HG02870 (cell line): ENCODE data around the gene PAX7.
"Not testable (repeated sequence)": the region's sequence is repeated elsewhere in the genome, so short reads cannot be mapped to it uniquely, and the experiment has no call there.

Source experiments
- ATAC-seq: cut with Tn5 transposase; IDR thresholded peaks from one replicate; pipeline ENCODE4 v1.9.1; 2021; ENCODE audit warnings: mild to moderate bottlenecking, moderate library complexity; ENCODE audit not compliant: unreplicated experiment

PAX7 gene

DNA sequence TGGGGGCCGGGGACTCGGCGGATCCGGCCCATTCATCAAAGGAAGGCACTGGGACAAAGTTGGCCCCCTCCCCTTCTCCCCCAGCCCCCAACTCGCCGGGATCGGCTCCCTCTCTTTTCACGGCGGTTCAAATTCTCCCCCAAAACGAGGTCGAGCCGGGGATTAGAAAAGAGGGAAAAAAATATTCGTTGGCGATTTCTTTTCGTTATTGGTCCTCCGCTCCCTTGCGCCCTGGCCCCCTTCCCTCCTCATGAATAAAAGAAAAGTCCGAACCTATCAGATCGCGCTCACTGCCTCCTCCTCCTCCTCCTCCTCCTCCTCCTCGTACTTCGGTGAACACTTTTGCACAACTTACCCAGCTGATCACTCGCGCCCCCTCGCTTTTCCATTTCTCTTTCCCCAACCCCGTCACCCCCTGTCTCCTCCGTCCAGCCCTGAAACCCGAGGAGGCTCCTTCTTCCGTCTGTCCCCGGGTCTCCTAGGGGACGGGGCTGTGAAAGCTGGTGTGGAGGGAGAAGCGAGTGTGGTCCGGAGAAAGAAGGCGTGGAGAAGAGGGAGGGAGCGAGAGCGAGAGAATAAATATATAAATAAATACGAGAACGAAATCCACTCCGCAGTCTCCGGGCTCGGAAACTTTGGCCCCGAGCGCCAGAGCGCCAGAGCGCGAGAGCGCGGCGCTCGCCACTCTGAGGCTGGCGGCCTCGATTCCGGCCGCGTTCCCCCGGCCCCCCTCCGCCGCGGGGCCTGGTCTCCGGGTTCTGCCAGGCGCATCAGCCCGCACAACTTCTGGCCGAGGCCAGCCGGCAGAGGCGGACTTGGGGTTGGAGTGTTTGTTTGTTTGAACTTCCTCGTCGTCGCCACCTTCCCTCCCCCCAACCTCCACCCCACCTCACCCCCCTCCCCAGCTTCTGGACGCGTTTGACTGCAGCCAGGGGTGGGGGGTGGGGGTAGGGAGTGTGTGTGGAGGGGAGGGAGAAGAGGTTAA lies at the start of gene PAX7:
PAX7 (plus strand) TSS at position 336 of the 985 bp plus-strand sequence. CDS start 758 bp downstream, outside the sequence.
- ATAC-seq, result no peak

- no peak for ATAC-seq
These were observed 49.2 kb upstream of the PAX7 start for GRCh38 chr1:18581420-18581880.

- ATAC-seq, result no peak
These were observed 47.8 kb upstream of the PAX7 start for GRCh38 chr1:18582890-18583289.

GRCh38 chr1:18583326-18583941 lies 47.2 kb upstream of the PAX7 start:
- ATAC-seq, result no peak

GRCh38 chr1:18586016-18586415 lies 44.6 kb upstream of the PAX7 start:
- ATAC-seq, result not testable (repeated sequence)

GRCh38 chr1:18588093-18588492 lies 42.6 kb upstream of the PAX7 start:
- no peak for ATAC-seq

GRCh38 chr1:18592368-18592767 lies 38.3 kb upstream of the PAX7 start:
- ATAC-seq, result no peak

DNA sequence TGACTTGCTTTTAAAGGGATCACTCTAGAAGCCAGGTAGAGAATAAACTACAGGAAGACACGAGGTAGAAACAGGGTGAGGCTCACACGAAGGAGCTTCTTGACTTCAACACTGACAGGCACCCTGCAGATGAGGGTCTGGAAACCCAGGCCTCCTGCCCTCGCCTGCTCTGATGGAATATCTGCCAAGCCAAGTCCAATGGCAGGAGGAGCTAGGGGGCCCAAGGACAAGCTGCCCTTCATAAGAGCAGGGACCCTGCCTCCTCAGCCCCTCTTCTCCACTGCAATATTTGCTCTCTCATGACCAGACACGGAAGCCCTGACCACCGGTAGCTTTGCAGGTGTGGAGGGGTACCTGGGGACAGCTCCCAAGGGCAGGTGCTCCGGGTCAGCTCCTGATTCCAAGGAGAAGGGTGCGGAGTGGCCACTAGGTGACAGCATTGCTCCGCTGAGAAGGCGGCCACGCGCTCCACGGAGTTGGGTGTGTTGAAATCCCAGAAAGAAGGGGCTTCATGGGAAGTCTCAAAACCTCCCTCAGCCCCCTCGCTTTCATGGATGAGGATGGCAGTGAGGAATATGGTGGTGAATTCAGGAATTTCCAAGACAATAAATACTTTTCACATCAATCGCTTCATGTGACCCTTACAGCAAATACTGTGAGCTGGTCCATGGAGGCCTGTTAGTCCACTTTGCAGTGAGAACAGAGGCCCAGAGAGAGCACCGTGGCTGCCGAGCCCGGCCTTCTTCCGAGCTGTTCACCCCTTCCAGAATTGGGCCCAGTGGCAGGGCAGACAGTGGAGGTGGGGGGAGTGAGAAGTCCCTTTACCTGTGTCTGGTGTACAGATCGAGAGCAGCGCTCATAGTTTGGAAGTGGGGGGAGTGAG lies 33.2 kb upstream of the PAX7 start:
- no peak for ATAC-seq

GRCh38 chr1:18599086-18599485 lies 31.6 kb upstream of the PAX7 start:
- ATAC-seq, result no peak

GRCh38 chr1:18599704-18600103 lies 30.9 kb upstream of the PAX7 start:
- ATAC-seq, result no peak

DNA sequence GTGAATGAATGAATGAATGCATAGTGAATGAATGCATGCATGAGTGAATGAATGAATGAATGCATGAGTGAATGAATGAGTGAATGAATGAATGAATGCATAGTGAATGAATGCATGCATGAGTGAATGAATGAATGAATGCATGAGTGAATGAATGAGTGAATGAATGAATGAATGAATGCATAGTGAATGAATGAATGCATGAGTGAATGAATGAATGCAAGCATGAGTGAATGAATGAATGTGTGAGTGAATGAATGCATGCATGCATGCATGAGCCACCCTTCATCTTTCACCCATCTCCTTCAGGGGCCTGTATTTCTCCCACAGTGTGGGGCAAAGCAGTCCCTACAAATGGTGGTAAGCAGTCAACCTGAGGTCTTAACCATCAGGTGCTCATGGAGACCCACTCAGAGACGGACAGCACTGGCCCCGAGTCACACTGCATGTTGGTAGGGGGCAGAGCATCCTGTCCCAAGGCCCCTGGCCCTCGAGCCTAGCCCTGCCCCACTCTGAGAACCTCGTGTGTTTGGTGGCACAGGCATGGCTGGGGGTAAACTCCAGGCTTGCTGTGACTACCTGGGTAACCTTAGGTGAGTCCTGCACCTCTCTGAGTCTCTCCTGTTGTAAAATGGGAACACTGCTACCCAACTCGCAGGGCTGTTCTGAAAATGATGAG lies 28.0 kb upstream of the PAX7 start:
- no peak for ATAC-seq

- ATAC-seq, result no peak
These were observed 27.3 kb upstream of the PAX7 start for GRCh38 chr1:18603212-18603852.

GRCh38 chr1:18606443-18607288 lies 24.0 kb upstream of the PAX7 start:
- no peak for ATAC-seq

GRCh38 chr1:18607289-18607760 lies 23.3 kb upstream of the PAX7 start:
- ATAC-seq, result no peak

GRCh38 chr1:18608534-18608933 lies 22.1 kb upstream of the PAX7 start:
- no peak for ATAC-seq

GRCh38 chr1:18611311-18611710 lies 19.3 kb upstream of the PAX7 start:
- no peak for ATAC-seq

GRCh38 chr1:18612073-18612472 lies 18.6 kb upstream of the PAX7 start:
- no peak for ATAC-seq

- ATAC-seq, result no peak
These were observed 16.4 kb upstream of the PAX7 start for GRCh38 chr1:18614069-18614735.
